IPS DF 6.9 (cell line): Measurements from ENCODE around the gene ROR1.

ENCODE experiments used
- DNase-seq: peaks from one replicate; pipeline ENCODE4 v3.0.0-alpha.2; 2013; ENCODE audit warnings: low read depth, low spot score
- H3K27ac ChIP-seq: one replicate; pipeline ENCODE4 v1.5.1; 2013; ENCODE audit warnings: low read length, control low read depth
- H3K27me3 ChIP-seq: 2 replicates; pipeline ENCODE4 v1.6.1; 2013; ENCODE audit warnings: mild to moderate bottlenecking, low read length; ENCODE audit not compliant: control insufficient read depth, insufficient read depth
- H3K36me3 ChIP-seq: 2 replicates; pipeline ENCODE4 v1.6.1; 2013; ENCODE audit warnings: low read length; ENCODE audit not compliant: control insufficient read depth, insufficient read depth
- H3K4me1 ChIP-seq: 2 replicates; pipeline ENCODE4 v1.6.1; 2013; ENCODE audit warnings: low read length; ENCODE audit not compliant: control insufficient read depth, insufficient read depth
- H3K4me3 ChIP-seq: 2 replicates; pipeline ENCODE4 v1.5.1; 2013; ENCODE audit warnings: mild to moderate bottlenecking, low read length
- H3K9me3 ChIP-seq: 2 replicates; pipeline ENCODE4 v1.6.1; 2013; ENCODE audit warnings: low read length, inconsistent platforms; ENCODE audit not compliant: control insufficient read depth, insufficient read depth
- WGBS: extraction: QIAGEN DNeasy Blood & Tissue Kit; methylation state at CpG from one replicate; pipeline ENCODE4 v1.1.7; 2013; ENCODE audit warnings: mixed read lengths, missing lambda C conversion rate; ENCODE audit not compliant: insufficient read length, insufficient coverage; 5-methylcytosine and 5-hydroxymethylcytosine counted together

The ROR1 gene

GRCh38 chr1:63793741-63794240 is 20.0 kb downstream of the ROR1 start:
- no peaks in the 10 kb centered on the region for H3K9me3 ChIP-seq
- H3K27me3 ChIP-seq: no peaks in the 10 kb centered on the region
- H3K27ac ChIP-seq: no peak overlapping the region
- no peaks in the 10 kb centered on the region for H3K36me3 ChIP-seq
- DNase-seq: no peak
- H3K4me1 ChIP-seq: peaks cover 22% of the 10 kb centered on the region
- no peak overlapping the region for H3K4me3 ChIP-seq
- no CpG with 5 or more reads among the region's 8 CpGs for WGBS

- Histone ChIP-seq H3K4me1 (peaks cover 18% of the 10 kb centered on the region), H3K36me3 (no peaks in the 10 kb centered on the region), H3K9me3 (no peaks in the 10 kb centered on the region), H3K27me3 (no peaks in the 10 kb centered on the region), H3K4me3 (no peak overlapping the region), H3K27ac (no peak overlapping the region)
- no CpG with 5 or more reads among the region's 7 CpGs for WGBS
- no peak for DNase-seq
Measured at GRCh38 chr1:63794354-63794753, 20.5 kb downstream of the ROR1 start.

GRCh38 chr1:63794939-63795378 is 21.1 kb downstream of the ROR1 start:
- Histone ChIP-seq H3K4me1 (peaks cover 14% of the 10 kb centered on the region), H3K4me3 (no peak overlapping the region), H3K9me3 (no peaks in the 10 kb centered on the region), H3K27me3 (no peaks in the 10 kb centered on the region), H3K27ac (peak overlapping the region; percentile 56), H3K36me3 (no peaks in the 10 kb centered on the region)
- no peak for DNase-seq
- no CpG with 5 or more reads among the region's 7 CpGs for WGBS

- Histone ChIP-seq H3K36me3 (no peaks in the 10 kb centered on the region), H3K27ac (no peak overlapping the region), H3K4me1 (peaks cover 13% of the 10 kb centered on the region), H3K27me3 (no peaks in the 10 kb centered on the region), H3K4me3 (no peak overlapping the region), H3K9me3 (no peaks in the 10 kb centered on the region)
- WGBS: no CpG with 5 or more reads among the region's 4 CpGs
- DNase-seq: no peak
Measured at GRCh38 chr1:63795455-63795854, 21.6 kb downstream of the ROR1 start.

GRCh38 chr1:63797056-63797726 is 23.4 kb downstream of the ROR1 start:
- Histone ChIP-seq H3K4me1 (peaks cover 9% of the 10 kb centered on the region), H3K9me3 (no peaks in the 10 kb centered on the region), H3K36me3 (no peaks in the 10 kb centered on the region), H3K4me3 (no peak overlapping the region), H3K27me3 (no peaks in the 10 kb centered on the region), H3K27ac (no peak overlapping the region)
- no CpG with 5 or more reads among the region's 7 CpGs for WGBS
- DNase-seq: no peak

GRCh38 chr1:63798284-63798683 is 24.5 kb downstream of the ROR1 start:
- Histone ChIP-seq H3K27ac (no peak overlapping the region), H3K9me3 (no peaks in the 10 kb centered on the region), H3K36me3 (no peaks in the 10 kb centered on the region), H3K4me1 (peaks cover 9% of the 10 kb centered on the region), H3K27me3 (no peaks in the 10 kb centered on the region), H3K4me3 (no peak overlapping the region)
- WGBS: no CpG with 5 or more reads among the region's 2 CpGs
- DNase-seq: no peak

GRCh38 chr1:63799307-63799706 is 25.5 kb downstream of the ROR1 start:
- DNase-seq: no peak
- H3K27ac ChIP-seq: no peak overlapping the region
- H3K9me3 ChIP-seq: no peaks in the 10 kb centered on the region
- H3K27me3 ChIP-seq: no peaks in the 10 kb centered on the region
- no peaks in the 10 kb centered on the region for H3K36me3 ChIP-seq
- WGBS: no CpG with 5 or more reads among the region's 1 CpG
- H3K4me1 ChIP-seq: peaks cover 8% of the 10 kb centered on the region
- no peak overlapping the region for H3K4me3 ChIP-seq

GRCh38 chr1:63799820-63800219 is 26.0 kb downstream of the ROR1 start:
- no peak overlapping the region for H3K4me3 ChIP-seq
- H3K9me3 ChIP-seq: no peaks in the 10 kb centered on the region
- WGBS: no CpG with 5 or more reads among the region's 3 CpGs
- H3K27ac ChIP-seq: no peak overlapping the region
- H3K36me3 ChIP-seq: no peaks in the 10 kb centered on the region
- H3K27me3 ChIP-seq: no peaks in the 10 kb centered on the region
- H3K4me1 ChIP-seq: peaks cover 7% of the 10 kb centered on the region
- no peak for DNase-seq

- H3K4me3 ChIP-seq: no peak overlapping the region
- no peak for DNase-seq
- H3K27ac ChIP-seq: no peak overlapping the region
- H3K36me3 ChIP-seq: no peaks in the 10 kb centered on the region
- no CpG with 5 or more reads among the region's 3 CpGs for WGBS
- H3K9me3 ChIP-seq: no peaks in the 10 kb centered on the region
- peaks cover 5% of the 10 kb centered on the region; the same call in 1 of the 2 replicates for H3K4me1 ChIP-seq
- H3K27me3 ChIP-seq: no peaks in the 10 kb centered on the region
Measured at GRCh38 chr1:63802109-63802508, 28.3 kb downstream of the ROR1 start.

GRCh38 chr1:63804829-63805484 is 31.1 kb downstream of the ROR1 start:
- no peak for DNase-seq
- 0 out of 2 replicates have a peak, but pooled peaks cover 2% of the 10 kb centered on the region for H3K36me3 ChIP-seq
- H3K4me1 ChIP-seq: peaks cover 7% of the 10 kb centered on the region; the same call in 1 of the 2 replicates
- H3K4me3 ChIP-seq: no peak overlapping the region
- no peak overlapping the region for H3K27ac ChIP-seq
- WGBS: no CpG with 5 or more reads among the region's 5 CpGs
- H3K9me3 ChIP-seq: no peaks in the 10 kb centered on the region
- no peaks in the 10 kb centered on the region for H3K27me3 ChIP-seq
